Measurements from ENCODE around the gene NEXN. TPM values are rescaled to one million over a fixed set of nuclear protein-coding genes. Genes with fewer than 3 reads are reported as not detected.

NEXN gene
- total RNA-seq, 1 experiment from 2014 or later = 0.92 TPM

GRCh38 chr1:77966291-77966690 lies 77.9 kb downstream of the NEXN start:
- H3K27me3 ChIP-seq (ENCODE audit: insufficient read depth, low read depth) = no peaks in the 10 kb centered on the region
- TF ChIP-seq CTCF (conservative IDR thresholded peaks at IDR 0.05) (no peak), EZH2 (IDR thresholded peaks at IDR 0.05; ENCODE audit: low read depth) (no peak)
- no peaks in the 10 kb centered on the region for H3K4me1 ChIP-seq (replicated peaks; ENCODE audit: insufficient read depth)
- ChIA-PET POLR2A (ENCODE audit: unreplicated experiment) (no interaction called here), CTCF (no interaction called here)
- H3K4me2 ChIP-seq = no peak overlapping the region
- no peak overlapping the region for H3K27ac ChIP-seq
- peaks cover 78% of the 10 kb centered on the region for H4K20me1 ChIP-seq (ENCODE audit: insufficient read depth)
- no peak for DNase-seq
- H3K9me2 ChIP-seq (ENCODE audit: insufficient read depth) = no peaks in the 10 kb centered on the region
- H3F3A ChIP-seq (ENCODE audit: insufficient read depth, low read depth) = peaks cover 44% of the 10 kb centered on the region
- H3K4me3 ChIP-seq = no peak overlapping the region
- H2AFZ ChIP-seq = no peak overlapping the region
- intact Hi-C loops (cut with micrococcal nuclease; ENCODE audit: unreplicated experiment) = loop anchor here (10.0 kb wide), 1 partner anchor 241 kb away; no protein-coding TSS in a partner anchor
- peaks cover 99% of the 10 kb centered on the region for H3K36me3 ChIP-seq (ENCODE audit: low read depth)
- BruUV-seq (replicated peaks) = TSS peak; percentile 1
- peaks cover 82% of the 10 kb centered on the region for H3K79me2 ChIP-seq (ENCODE audit: low read depth)
- no peaks in the 10 kb centered on the region for H3K9me3 ChIP-seq (ENCODE audit: insufficient read depth, low read depth)

- POLR2A ChIA-PET (ENCODE audit: unreplicated experiment) = no interaction called here
- Histone ChIP-seq H4K20me1 (ENCODE audit: insufficient read depth) (peaks cover 95% of the 10 kb centered on the region), H2AFZ (no peak overlapping the region), H3K36me3 (ENCODE audit: low read depth) (peaks cover 73% of the 10 kb centered on the region), H3K9me2 (ENCODE audit: insufficient read depth) (no peaks in the 10 kb centered on the region), H3K9me3 (ENCODE audit: insufficient read depth, low read depth) (no peaks in the 10 kb centered on the region), H3K4me3 (no peak overlapping the region), H3K27ac (no peak overlapping the region), H3K4me1 (replicated peaks; ENCODE audit: insufficient read depth) (peaks cover 5% of the 10 kb centered on the region), H3F3A (ENCODE audit: insufficient read depth, low read depth) (peaks cover 53% of the 10 kb centered on the region), H3K27me3 (ENCODE audit: insufficient read depth, low read depth) (no peaks in the 10 kb centered on the region), H3K79me2 (ENCODE audit: low read depth) (peaks cover 99% of the 10 kb centered on the region), H3K4me2 (no peak overlapping the region)
- DNase-seq = no peak
- CTCF ChIA-PET = no interaction called here
- TF ChIP-seq CTCF (conservative IDR thresholded peaks at IDR 0.05) (no peak), EZH2 (IDR thresholded peaks at IDR 0.05; ENCODE audit: low read depth) (no peak)
- no TSS peak for BruUV-seq (replicated peaks)
- intact Hi-C loops (cut with micrococcal nuclease; ENCODE audit: unreplicated experiment) = no loop called here
These were observed 81.8 kb downstream of the NEXN start for GRCh38 chr1:77970192-77970591.

- H4K20me1 ChIP-seq (ENCODE audit: insufficient read depth) = peaks cover 100% of the 10 kb centered on the region
- DNase-seq = no peak
- ChIA-PET CTCF (no interaction called here), POLR2A (ENCODE audit: unreplicated experiment) (no interaction called here)
- intact Hi-C loops (cut with micrococcal nuclease; ENCODE audit: unreplicated experiment) = no loop called here
- peaks cover 100% of the 10 kb centered on the region for H3K79me2 ChIP-seq (ENCODE audit: low read depth)
- peaks cover 73% of the 10 kb centered on the region for H3K36me3 ChIP-seq (ENCODE audit: low read depth)
- no peaks in the 10 kb centered on the region for H3K9me3 ChIP-seq (ENCODE audit: insufficient read depth, low read depth)
- TF ChIP-seq EZH2 (IDR thresholded peaks at IDR 0.05; ENCODE audit: low read depth) = no peak
- TF ChIP-seq CTCF (conservative IDR thresholded peaks at IDR 0.05) = no peak
- H3F3A ChIP-seq (ENCODE audit: insufficient read depth, low read depth) = peaks cover 64% of the 10 kb centered on the region
- H3K9me2 ChIP-seq (ENCODE audit: insufficient read depth) = no peaks in the 10 kb centered on the region
- H3K4me2 ChIP-seq = no peak overlapping the region
- H2AFZ ChIP-seq = no peak overlapping the region
- H3K4me3 ChIP-seq = no peak overlapping the region
- no peaks in the 10 kb centered on the region for H3K27me3 ChIP-seq (ENCODE audit: insufficient read depth, low read depth)
- H3K27ac ChIP-seq = no peak overlapping the region
- peaks cover 24% of the 10 kb centered on the region for H3K4me1 ChIP-seq (replicated peaks; ENCODE audit: insufficient read depth)
- BruUV-seq (replicated peaks) = no TSS peak
These were observed 83.7 kb downstream of the NEXN start for GRCh38 chr1:77972080-77972479.

All from PC-9 (cell line).